H1 (cell line): ENCODE results near the gene RPP25L. TPM values are rescaled to one million over a fixed set of nuclear protein-coding genes. Genes with fewer than 3 reads are reported as not detected.

ENCODE experiments used
- CTCF ChIA-PET: fragments of 300-600 bp; sonication (Branson Sonifier 250); formaldehyde crosslinking; loops from one replicate; lab custom pipeline; 2021; ENCODE audit not compliant: partially characterized antibody; lab: Charles Lee
- POLR2A ChIA-PET: fragments of 300-600 bp; sonication (Branson Sonifier 250); formaldehyde crosslinking; loops from one replicate; lab custom pipeline; 2021; ENCODE audit warnings: inconsistent platforms; ENCODE audit not compliant: partially characterized antibody; lab: Charles Lee
- DNase-seq, 2 experiments: peaks; one replicate each; pipeline versions ENCODE4 v3.0.0 to v3.0.0-alpha.2; 2010 to 2022; ENCODE audit warnings: low spot score in 2 of 2, low read depth in 1 of 2, mixed read lengths in 1 of 2
- FAIRE-seq: peaks from 2 replicates; lab custom pipeline; 2011; peaks lifted over from hg19 to GRCh38; lab: Jason Lieb, UNC
- H2AFZ ChIP-seq: 2 replicates; pipeline ENCODE4 v1.8.1; 2012; ENCODE audit warnings: low read length, inconsistent platforms
- H2AK5ac ChIP-seq: 2 replicates; pipeline ENCODE4 v1.6.1; 2013; ENCODE audit warnings: low read depth, low read length
- H2BK120ac ChIP-seq: replicated peaks from 2 replicates; pipeline ENCODE3; 2013; ENCODE audit warnings: low read depth, low read length, inconsistent platforms
- H2BK12ac ChIP-seq: 2 replicates; pipeline ENCODE4 v1.6.1; 2013; ENCODE audit warnings: low read depth, low read length
- H2BK15ac ChIP-seq: 2 replicates; pipeline ENCODE4 v1.6.1; 2013; ENCODE audit warnings: low read length
- H2BK20ac ChIP-seq: 2 replicates; pipeline ENCODE4 v1.6.1; 2013; ENCODE audit warnings: low read length
- H2BK5ac ChIP-seq: 2 replicates; pipeline ENCODE4 v1.6.1; 2013; ENCODE audit warnings: low read depth, low read length
- H3K14ac ChIP-seq: 2 replicates; pipeline ENCODE4 v1.6.1; 2013; ENCODE audit warnings: inconsistent platforms; ENCODE audit not compliant: insufficient read length
- H3K18ac ChIP-seq: 2 replicates; pipeline ENCODE4 v1.6.1; 2013; ENCODE audit warnings: low read length; ENCODE audit errors: extremely low read depth
- H3K23ac ChIP-seq: 2 replicates; pipeline ENCODE4 v1.6.1; 2013; ENCODE audit warnings: inconsistent platforms; ENCODE audit not compliant: insufficient read length
- H3K23me2 ChIP-seq: 2 replicates; pipeline ENCODE4 v1.6.1; 2013; ENCODE audit warnings: low read depth, low read length
- H3K27ac ChIP-seq: 2 replicates; pipeline ENCODE4 v1.6.1; 2011; ENCODE audit warnings: low read depth, low read length, inconsistent platforms
- H3K27me3 ChIP-seq, 4 experiments: replicated peaks in 1 of 4; 1 replicate in 1 of 4; 2 replicates in 3 of 4; pipeline versions ENCODE4 v1.6.1 to v1.8.1; 2011 to 2013; ENCODE audit warnings: low read length in 3 of 4, mild to moderate bottlenecking in 3 of 4, inconsistent platforms in 2 of 4, mixed read lengths in 2 of 4, moderate library complexity in 1 of 4; ENCODE audit not compliant: control insufficient read depth in 3 of 4, insufficient read depth in 3 of 4; ENCODE audit errors: extremely low read depth in 1 of 4
- H3K36me3 ChIP-seq, 4 experiments: 2 replicates each; pipeline versions ENCODE4 v1.6.1 to v1.8.1; 2011 to 2013; ENCODE audit warnings: mild to moderate bottlenecking in 4 of 4, low read length in 3 of 4, moderate library complexity in 2 of 4, control low read depth in 1 of 4, inconsistent platforms in 1 of 4; ENCODE audit not compliant: insufficient read depth in 4 of 4, control insufficient read depth in 2 of 4
- H3K4ac ChIP-seq: replicated peaks from 2 replicates; pipeline ENCODE3; 2013; ENCODE audit warnings: low read length, low read depth, mixed read lengths, inconsistent platforms; ENCODE audit not compliant: insufficient read length
- H3K4me1 ChIP-seq, 4 experiments: replicated peaks in 1 of 4; 1 replicate in 1 of 4; 2 replicates in 3 of 4; pipeline versions ENCODE4 v1.6.1 to v1.8.1; 2011 to 2013; ENCODE audit warnings: low read length in 3 of 4, inconsistent platforms in 2 of 4, mixed read lengths in 1 of 4; ENCODE audit not compliant: insufficient read depth in 4 of 4, control insufficient read depth in 3 of 4
- H3K4me2 ChIP-seq, 2 experiments: 2 replicates each; pipeline versions ENCODE4 v1.6.1 to v1.8.1; 2011 to 2013; ENCODE audit warnings: low read depth in 2 of 2, low read length in 2 of 2, control low read depth in 1 of 2, inconsistent platforms in 1 of 2, mild to moderate bottlenecking in 1 of 2; ENCODE audit not compliant: insufficient read depth in 1 of 2
- H3K4me3 ChIP-seq, 4 experiments: fragments of 200-600, 300-600 bp in 1 of 4; sonication (generic), shearing (Covaris generic), sonication (Bioruptor Twin) in 1 of 4; 2 replicates each; pipeline versions ENCODE4 v1.5.1 to v1.8.1; 2011 to 2016; ENCODE audit warnings: low read length in 4 of 4, low read depth in 3 of 4, control low read depth in 2 of 4, inconsistent platforms in 2 of 4, mild to moderate bottlenecking in 2 of 4, mixed read lengths in 1 of 4, moderate library complexity in 1 of 4; ENCODE audit not compliant: insufficient read depth in 2 of 4; ENCODE audit errors: extremely low read depth in 1 of 4
- H3K56ac ChIP-seq: replicated peaks from 2 replicates; pipeline ENCODE3; 2013; ENCODE audit warnings: low read depth, mild to moderate bottlenecking, mixed read lengths, low read length, inconsistent platforms; ENCODE audit not compliant: insufficient read length
- H3K79me1 ChIP-seq: 2 replicates; pipeline ENCODE4 v1.6.1; 2013; ENCODE audit warnings: low read depth, low read length, control low read depth
- H3K79me2 ChIP-seq, 2 experiments: 2 replicates each; pipeline versions ENCODE4 v1.6.1 to v1.8.1; 2012 to 2013; ENCODE audit warnings: low read length in 2 of 2, mild to moderate bottlenecking in 2 of 2, inconsistent platforms in 1 of 2; ENCODE audit not compliant: insufficient read depth in 2 of 2, control insufficient read depth in 1 of 2
- H3K9ac ChIP-seq, 4 experiments: replicated peaks in 1 of 4; 1 replicate in 1 of 4; 2 replicates in 3 of 4; pipeline versions ENCODE4 v1.6.1 to v1.8.1; 2011 to 2013; ENCODE audit warnings: low read depth in 3 of 4, low read length in 3 of 4, control low read depth in 2 of 4, mild to moderate bottlenecking in 2 of 4, moderate library complexity in 2 of 4, inconsistent platforms in 1 of 4; ENCODE audit errors: extremely low read depth in 1 of 4
- H3K9me3 ChIP-seq, 2 experiments: 2 replicates each; pipeline versions ENCODE4 v1.6.1 to v1.8.1; 2012 to 2013; ENCODE audit warnings: mild to moderate bottlenecking in 2 of 2, moderate library complexity in 2 of 2, control low read depth in 1 of 2, inconsistent platforms in 1 of 2, low read depth in 1 of 2, low read length in 1 of 2, mixed read lengths in 1 of 2; ENCODE audit not compliant: insufficient read depth in 2 of 2
- H4K20me1 ChIP-seq, 2 experiments: replicated peaks in 1 of 2; 2 replicates each; pipeline versions ENCODE3 to v1.8.1; 2011 to 2013; ENCODE audit warnings: inconsistent platforms in 2 of 2, low read length in 2 of 2, mild to moderate bottlenecking in 1 of 2; ENCODE audit not compliant: insufficient read depth in 2 of 2, control insufficient read depth in 1 of 2
- H4K5ac ChIP-seq: 2 replicates; pipeline ENCODE4 v1.6.1; 2013; ENCODE audit warnings: low read length, low read depth, mixed read lengths, inconsistent platforms; ENCODE audit not compliant: insufficient read length
- H4K8ac ChIP-seq: 2 replicates; pipeline ENCODE4 v1.8.0; 2013; ENCODE audit warnings: mild to moderate bottlenecking, moderate library complexity, low read length, inconsistent platforms; ENCODE audit not compliant: insufficient read depth; ENCODE audit errors: extremely low read depth
- H4K91ac ChIP-seq: replicated peaks from 2 replicates; pipeline ENCODE3; 2013; ENCODE audit warnings: low read length, mixed read lengths, inconsistent platforms; ENCODE audit not compliant: insufficient read length
- ATF3 ChIP-seq: IDR thresholded peaks from 2 replicates; pipeline ENCODE4 v1.6.1; 2011; ENCODE audit warnings: low read depth, mild to moderate bottlenecking, low read length; ENCODE audit not compliant: insufficient read depth
- BCL11A ChIP-seq, 2 experiments: IDR thresholded peaks; one replicate each; pipeline ENCODE4 v1.6.1; 2011; ENCODE audit warnings: low read depth in 2 of 2, low read length in 2 of 2, mild to moderate bottlenecking in 2 of 2
- KDM1A ChIP-seq: fragments of 200-600, 300-600 bp; sonication (generic); IDR thresholded peaks from 2 replicates; pipeline ENCODE4 v1.7.1; 2016; ENCODE audit warnings: mild to moderate bottlenecking, low read length, borderline replicate concordance
- POLR2A ChIP-seq, 2 experiments: IDR thresholded peaks; 1 replicate in 1 of 2; 2 replicates in 1 of 2; pipeline ENCODE4 v1.6.1; 2011; ENCODE audit warnings: low read depth in 2 of 2, low read length in 2 of 2, mild to moderate bottlenecking in 2 of 2; ENCODE audit errors: control extremely low read depth in 1 of 2
- RAD21 ChIP-seq, 2 experiments: IDR thresholded peaks in 1 of 2; conservative IDR thresholded peaks in 1 of 2; 2 replicates each; pipeline ENCODE4 v1.6.1; 2011; ENCODE audit warnings: low read depth in 2 of 2, low read length in 2 of 2, improper control_type of control experiment in 1 of 2, inconsistent platforms in 1 of 2, mild to moderate bottlenecking in 1 of 2, moderate library complexity in 1 of 2
- RBBP5 ChIP-seq: IDR thresholded peaks from 2 replicates; pipeline ENCODE4 v1.7.1; 2012; ENCODE audit warnings: low read depth, mild to moderate bottlenecking, inconsistent platforms, low read length, moderate library complexity, borderline replicate concordance
- SIRT6 ChIP-seq: IDR thresholded peaks from one replicate; pipeline ENCODE4 v1.7.1; 2012; ENCODE audit warnings: low read length, inconsistent platforms
- SRF ChIP-seq: IDR thresholded peaks from 2 replicates; pipeline ENCODE4 v1.6.1; 2011; ENCODE audit warnings: mild to moderate bottlenecking, low read depth, low read length, moderate library complexity
- TBP ChIP-seq: IDR thresholded peaks from 2 replicates; pipeline ENCODE4 v1.6.1; 2011; ENCODE audit warnings: low read depth, low read length, improper control_type of control experiment
- WGBS, 2 experiments: shearing (Covaris generic) in 1 of 2; methylation state at CpG; one replicate each; pipeline versions ENCODE4 v1.1.6 to v1.1.7; 2013 to 2015; ENCODE audit warnings: low lambda C conversion rate in 2 of 2, mixed read lengths in 2 of 2, inconsistent platforms in 1 of 2, low coverage in 1 of 2, missing lambda C conversion rate in 1 of 2; ENCODE audit not compliant: insufficient replicate concordance in 2 of 2, insufficient coverage in 1 of 2, insufficient read length in 1 of 2; ENCODE audit errors: extremely low coverage in 1 of 2, missing lambda C conversion rate in 1 of 2; 5-methylcytosine and 5-hydroxymethylcytosine counted together
- polyA plus RNA-seq, 7 experiments: library from polyadenylated mRNA; depleted of rRNA in 3 of 7; stranded (reverse) in 5 of 7; unstranded in 2 of 7; fragments of >200 nt in 5 of 7; fragments of 200-250 nt in 2 of 7; gene quantifications; 1 replicate in 5 of 7; 2 replicates in 1 of 7; 4 replicates in 1 of 7; pipeline versions ENCODE4 v1.2.1 to v1.2.3, GENCODE V29; 2011 to 2013; ENCODE audit warnings: missing spikeins in 2 of 7, mixed read lengths in 2 of 7
- total RNA-seq: library from RNA; stranded (reverse); fragmentation: NEBNext Ultra II Directional; extraction: Animal tissue kit (Norgen Biotek cat#: 25700); gene quantifications from 2 replicates; pipeline ENCODE4 v1.2.1, GENCODE V29; 2021

Gene RPP25L
- total and polyA plus RNA-seq, 2 of the 8 experiments (the other 6 are each of a cell fraction or from before 2014, with no cell fraction given), result 21.6 to 75.0 TPM

- no peak within 1 kb of the TSS for H3K23ac ChIP-seq
- WGBS, 2 experiments, result 7% methylated on average over 39 of the region's 43 CpGs; no CpG with 5 or more reads in 1 of the 2 experiments
- peaks cover 6% of the 10 kb centered on the region; the same call in 1 of the 2 replicates for H3K79me1 ChIP-seq
- TF ChIP-seq RBBP5 (peak; percentile 88), RAD21 (IDR thresholded peaks at IDR 0.05 in 1 of 2, conservative IDR thresholded peaks at IDR 0.05 in 1 of 2; ENCODE audit: low read depth in 2 of 2, low read length in 2 of 2) (peak in 1 of 2 experiments; percentile 29; a peak in 1 of 4 replicates), ATF3 (peak; percentile 93), BCL11A (IDR thresholded peaks at IDR 0.05; ENCODE audit: low read depth in 2 of 2, low read length in 2 of 2) (no peak), SRF (no peak), KDM1A (no peak), POLR2A (IDR thresholded peaks at IDR 0.05; ENCODE audit: control extremely low read depth in 1 of 2, low read depth in 2 of 2, low read length in 2 of 2) (peak in 1 of 2 experiments; percentile 69; a peak in 2 of 3 replicates), TBP (peak; percentile 62), SIRT6 (no peak)
Measured at GRCh38 chr9:34646211-34647083, 34.5 kb upstream of the RPP25L start, which contains the start of gene GALT. Gene GALT, plus strand, starts transcription at chr9:34646675. Its CDS starts 30 bp downstream, at chr9:34646705.

More at GRCh38 chr9:34646211-34647083, 34.5 kb upstream of the RPP25L start, which contains the start of gene GALT:
- H3K4ac ChIP-seq, result peak within 1 kb of the TSS; percentile 84
- H4K5ac ChIP-seq, result peak within 1 kb of the TSS; percentile 90
- H3K9ac ChIP-seq, result peak within 1 kb of the TSS in 3 of 4 experiments; percentile 58 to 70 (median 62); a peak in 6 of 7 replicates
- H3K56ac ChIP-seq, result peak within 1 kb of the TSS; percentile 94
- peak within 1 kb of the TSS; percentile 88 for H3K18ac ChIP-seq
- peak within 1 kb of the TSS; percentile 69 to 92 (median 80) for H3K4me3 ChIP-seq
- ChIA-PET POLR2A (interaction anchor here (0.6 to 12.8 kb wide), 6 partner anchors 10 to 1616 kb away, joined by 3 to 127 read pairs (median 8); partner anchors contain the start of genes ARID3C, CCL27, FANCG and SIGMAR1), CTCF (interaction anchor here (0.8 to 17.4 kb wide), 15 partner anchors 10 to 144 kb away, joined by 3 to 277 read pairs (median 5); partner anchors contain the start of genes CCL27, DCTN3, IL11RA and RPP25L)
- H4K8ac ChIP-seq, result peak within 1 kb of the TSS; percentile 88
- peaks cover 3 to 23% (median 8%) of the 10 kb centered on the region in 4 experiments; a peak in 7 of 8 replicates for H3K36me3 ChIP-seq
- H4K91ac ChIP-seq, result peak within 1 kb of the TSS; percentile 86
- peaks cover 2 to 8% of the 10 kb centered on the region in 2 experiments for H4K20me1 ChIP-seq
- peak within 1 kb of the TSS; percentile 66 for H3K27ac ChIP-seq
- peak within 1 kb of the TSS; percentile 96 for H2BK120ac ChIP-seq
- peaks cover 0 to 12% of the 10 kb centered on the region in 2 experiments; a peak in 1 of 4 replicates for H3K79me2 ChIP-seq
- H3K14ac ChIP-seq, result peak within 1 kb of the TSS; percentile 66
- H2BK15ac ChIP-seq, result peak within 1 kb of the TSS; percentile 88; the same call in 1 of the 2 replicates
- DNase-seq, result peak in 1 of 2 experiments; percentile 96
- peak within 1 kb of the TSS; percentile 75; the same call in 1 of the 2 replicates for H2BK20ac ChIP-seq
- peaks cover 3 to 21% (median 11%) of the 10 kb centered on the region in 4 experiments for H3K4me1 ChIP-seq
- H3K23me2 ChIP-seq, result peaks cover 11% of the 10 kb centered on the region; the same call in 1 of the 2 replicates
- H2BK5ac ChIP-seq, result peak within 1 kb of the TSS; percentile 97
- no peak within 1 kb of the TSS for H2AK5ac ChIP-seq
- no peaks in the 10 kb centered on the region for H3K9me3 ChIP-seq
- H2AFZ ChIP-seq, result peak within 1 kb of the TSS; percentile 16
- H2BK12ac ChIP-seq, result peak within 1 kb of the TSS; percentile 75; the same call in 1 of the 2 replicates
- FAIRE-seq, result no peak
- H3K27me3 ChIP-seq, result no peaks in the 10 kb centered on the region; a peak in 1 of 7 replicates
- H3K4me2 ChIP-seq, result peak within 1 kb of the TSS; percentile 89 to 97
